ENCODE data around the gene HBS1L. TPM values are rescaled to one million over a fixed set of nuclear protein-coding genes. Genes with fewer than 3 reads are reported as not detected.
A peak's percentile ranks its signal among the peaks of the same experiment; 100 is the strongest.

The HBS1L gene
- polyA plus RNA-seq, 3 donors, result 16.0 to 48.9 (median 36.3) TPM

DNA sequence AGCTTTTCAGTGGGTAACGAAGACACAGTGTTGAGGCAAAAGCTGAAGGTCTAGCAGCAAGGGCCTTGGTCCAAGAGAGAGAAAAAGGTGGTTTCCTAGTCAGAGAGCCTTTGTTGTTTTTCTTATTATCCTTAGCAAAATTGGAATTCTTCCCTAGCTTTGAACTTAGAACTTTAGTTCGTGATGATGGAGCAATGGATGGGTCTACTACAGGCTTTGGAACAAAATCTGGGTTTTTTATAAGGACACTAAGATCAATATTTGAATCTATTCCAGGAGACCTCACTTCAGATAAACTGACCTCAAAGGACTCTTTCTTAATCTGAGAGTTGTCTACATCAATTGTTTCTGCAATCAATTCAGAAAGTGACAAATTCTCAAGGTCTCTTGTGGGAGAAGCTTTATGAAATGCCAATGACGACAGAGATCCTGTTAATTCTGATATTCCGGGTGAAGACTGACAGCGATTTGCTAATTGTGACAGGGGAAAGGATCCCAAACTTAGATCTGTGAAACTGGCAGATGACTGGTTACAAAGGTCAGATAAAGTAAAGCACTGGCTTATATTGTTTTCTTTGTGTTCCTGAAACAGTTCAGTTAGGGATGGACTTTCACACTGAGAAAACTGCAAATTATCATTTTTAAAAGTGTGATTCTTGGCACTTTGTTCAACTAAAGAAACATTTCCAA is 17.7 kb downstream of the HBS1L start:
- TF ChIP-seq, protein P1, sequence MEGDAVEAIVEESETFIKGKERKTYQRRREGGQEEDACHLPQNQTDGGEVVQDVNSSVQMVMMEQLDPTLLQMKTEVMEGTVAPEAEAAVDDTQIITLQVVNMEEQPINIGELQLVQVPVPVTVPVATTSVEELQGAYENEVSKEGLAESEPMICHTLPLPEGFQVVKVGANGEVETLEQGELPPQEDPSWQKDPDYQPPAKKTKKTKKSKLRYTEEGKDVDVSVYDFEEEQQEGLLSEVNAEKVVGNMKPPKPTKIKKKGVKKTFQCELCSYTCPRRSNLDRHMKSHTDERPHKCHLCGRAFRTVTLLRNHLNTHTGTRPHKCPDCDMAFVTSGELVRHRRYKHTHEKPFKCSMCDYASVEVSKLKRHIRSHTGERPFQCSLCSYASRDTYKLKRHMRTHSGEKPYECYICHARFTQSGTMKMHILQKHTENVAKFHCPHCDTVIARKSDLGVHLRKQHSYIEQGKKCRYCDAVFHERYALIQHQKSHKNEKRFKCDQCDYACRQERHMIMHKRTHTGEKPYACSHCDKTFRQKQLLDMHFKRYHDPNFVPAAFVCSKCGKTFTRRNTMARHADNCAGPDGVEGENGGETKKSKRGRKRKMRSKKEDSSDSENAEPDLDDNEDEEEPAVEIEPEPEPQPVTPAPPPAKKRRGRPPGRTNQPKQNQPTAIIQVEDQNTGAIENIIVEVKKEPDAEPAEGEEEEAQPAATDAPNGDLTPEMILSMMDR (IDR thresholded peaks at IDR 0.05), result no peak
- Histone ChIP-seq H3K9ac (ENCODE audit: insufficient read depth, low read length, poor library complexity, severe bottlenecking) (no peak overlapping the region), H3K4me2 (replicated peaks; ENCODE audit: extremely low read depth, low read length, poor library complexity, severe bottlenecking) (no peak overlapping the region), H3K27me3 (ENCODE audit: control insufficient read depth in 2 of 2, insufficient read depth in 2 of 2, low read length in 2 of 2) (no peaks in the 10 kb centered on the region), H3K9me3 (replicated peaks in 1 of 2; ENCODE audit: control insufficient read depth in 1 of 2, insufficient read depth in 1 of 2, low read length in 2 of 2) (no peaks in the 10 kb centered on the region), H3K4me3 (replicated peaks in 1 of 3; ENCODE audit: low read depth in 2 of 3, low read length in 3 of 3) (no peak overlapping the region), H4K20me1 (ENCODE audit: insufficient read depth, low read length) (peaks cover 6% of the 10 kb centered on the region), H2AFZ (ENCODE audit: insufficient read depth, low read depth, low read length, poor library complexity, severe bottlenecking) (no peak overlapping the region), H3K79me2 (ENCODE audit: insufficient read depth, low read length) (peaks cover 20% of the 10 kb centered on the region), H3K27ac (ENCODE audit: low read depth in 1 of 2, low read length in 2 of 2) (no peak overlapping the region), H3K4me1 (ENCODE audit: control insufficient read depth in 1 of 2, insufficient read depth in 2 of 2, low read length in 2 of 2) (no peaks in the 10 kb centered on the region), H3K36me3 (replicated peaks in 1 of 2; ENCODE audit: control insufficient read depth in 1 of 2, insufficient read depth in 2 of 2, low read length in 2 of 2) (peaks cover 53 to 83% of the 10 kb centered on the region in 2 donors)
- Mint-ChIP-seq H3K27me3 (ENCODE audit: low read depth in 3 of 3) (no peaks in the 10 kb centered on the region), H3K27ac (peak overlapping the region in 2 of 7 donors; percentile 13 to 37), H3K9me3 (no peaks in the 10 kb centered on the region), H3K4me3 (no peak overlapping the region), H3K36me3 (peaks cover 57 to 74% of the 10 kb centered on the region in 2 donors), H3K4me1 (no peaks in the 10 kb centered on the region)
- intact Hi-C loops (cut with micrococcal nuclease), result no loop called here
- WGBS (ENCODE audit: insufficient coverage), result 97% methylated on average over 4 of the region's 5 CpGs
- DNase-seq, result no peak

DNA sequence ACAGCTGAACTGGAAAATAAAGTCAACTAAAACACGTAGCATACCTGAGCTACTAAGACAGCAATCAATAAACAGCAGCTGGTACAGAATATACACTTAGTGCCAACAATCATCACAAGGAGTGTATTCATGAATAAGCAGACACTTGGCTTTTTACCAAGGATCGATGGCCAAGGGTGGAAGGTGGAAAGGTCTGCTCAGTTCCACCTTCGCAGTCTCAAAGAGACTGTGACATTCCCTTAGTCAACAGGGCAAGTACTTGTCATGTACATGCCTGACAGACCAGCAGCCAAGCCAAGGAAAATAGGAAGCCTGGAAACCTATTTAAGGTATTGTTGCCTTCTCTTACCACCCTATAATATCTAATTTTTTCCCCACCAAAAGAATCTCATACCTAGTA is 21.4 kb downstream of the HBS1L start:
- intact Hi-C loops (cut with micrococcal nuclease), result no loop called here

More for the DNA sequence above, 21.4 kb downstream of the HBS1L start:
- H3K36me3 Mint-ChIP-seq, result peaks cover 61 to 77% of the 10 kb centered on the region in 2 donors
- H4K20me1 ChIP-seq (ENCODE audit: insufficient read depth, low read length), result peaks cover 3% of the 10 kb centered on the region
- no peak overlapping the region for H3K27ac ChIP-seq (ENCODE audit: low read depth in 1 of 2, low read length in 2 of 2)
- no peak overlapping the region for H3K4me2 ChIP-seq (replicated peaks; ENCODE audit: extremely low read depth, low read length, poor library complexity, severe bottlenecking)
- H3K9me3 ChIP-seq (replicated peaks in 1 of 2; ENCODE audit: control insufficient read depth in 1 of 2, insufficient read depth in 1 of 2, low read length in 2 of 2), result no peaks in the 10 kb centered on the region
- H2AFZ ChIP-seq (ENCODE audit: insufficient read depth, low read depth, low read length, poor library complexity, severe bottlenecking), result no peak overlapping the region
- no peaks in the 10 kb centered on the region for H3K4me1 ChIP-seq (ENCODE audit: control insufficient read depth in 1 of 2, insufficient read depth in 2 of 2, low read length in 2 of 2)
- H3K27me3 Mint-ChIP-seq (ENCODE audit: low read depth in 3 of 3), result no peaks in the 10 kb centered on the region
- no peak overlapping the region for H3K9ac ChIP-seq (ENCODE audit: insufficient read depth, low read length, poor library complexity, severe bottlenecking)
- no peaks in the 10 kb centered on the region for H3K79me2 ChIP-seq (ENCODE audit: insufficient read depth, low read length)
- H3K4me3 Mint-ChIP-seq, result no peak overlapping the region
- H3K27ac Mint-ChIP-seq, result peak overlapping the region in 3 of 7 donors; percentile 7 to 48 (median 33)
- no peak for DNase-seq
- H3K36me3 ChIP-seq (replicated peaks in 1 of 2; ENCODE audit: control insufficient read depth in 1 of 2, insufficient read depth in 2 of 2, low read length in 2 of 2), result peaks cover 64 to 75% of the 10 kb centered on the region in 2 donors
- TF ChIP-seq, protein P1 (IDR thresholded peaks at IDR 0.05), result no peak
- 100% methylated on average over 1 of the region's 3 CpGs for WGBS (ENCODE audit: insufficient coverage)
- no peaks in the 10 kb centered on the region for H3K27me3 ChIP-seq (ENCODE audit: control insufficient read depth in 2 of 2, insufficient read depth in 2 of 2, low read length in 2 of 2)
- H3K4me3 ChIP-seq (replicated peaks in 1 of 3; ENCODE audit: low read depth in 2 of 3, low read length in 3 of 3), result no peak overlapping the region
- H3K4me1 Mint-ChIP-seq, result no peaks in the 10 kb centered on the region
- no peaks in the 10 kb centered on the region for H3K9me3 Mint-ChIP-seq
